ENCODE data around the gene UBAC2. TPM values are rescaled to one million over a fixed set of nuclear protein-coding genes. Genes with fewer than 3 reads are reported as not detected.

UBAC2 gene, protein sequence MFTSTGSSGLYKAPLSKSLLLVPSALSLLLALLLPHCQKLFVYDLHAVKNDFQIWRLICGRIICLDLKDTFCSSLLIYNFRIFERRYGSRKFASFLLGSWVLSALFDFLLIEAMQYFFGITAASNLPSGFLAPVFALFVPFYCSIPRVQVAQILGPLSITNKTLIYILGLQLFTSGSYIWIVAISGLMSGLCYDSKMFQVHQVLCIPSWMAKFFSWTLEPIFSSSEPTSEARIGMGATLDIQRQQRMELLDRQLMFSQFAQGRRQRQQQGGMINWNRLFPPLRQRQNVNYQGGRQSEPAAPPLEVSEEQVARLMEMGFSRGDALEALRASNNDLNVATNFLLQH
- 43.6 and 58.7 TPM in 2 replicates for total RNA-seq

GRCh38 chr13:99200432-99201167 lies at the start of gene UBAC2:
UBAC2 (plus strand) TSS chr13:99200854; CDS start chr13:99200909, 55 bp downstream.

GRCh38 chr13:99258210-99258860 lies 57.7 kb downstream of the UBAC2 start, which contains the start of gene GPR18:
GPR18 (minus strand) TSS chr13:99258379; CDS start chr13:99255872, 2,507 bp downstream.

DNA sequence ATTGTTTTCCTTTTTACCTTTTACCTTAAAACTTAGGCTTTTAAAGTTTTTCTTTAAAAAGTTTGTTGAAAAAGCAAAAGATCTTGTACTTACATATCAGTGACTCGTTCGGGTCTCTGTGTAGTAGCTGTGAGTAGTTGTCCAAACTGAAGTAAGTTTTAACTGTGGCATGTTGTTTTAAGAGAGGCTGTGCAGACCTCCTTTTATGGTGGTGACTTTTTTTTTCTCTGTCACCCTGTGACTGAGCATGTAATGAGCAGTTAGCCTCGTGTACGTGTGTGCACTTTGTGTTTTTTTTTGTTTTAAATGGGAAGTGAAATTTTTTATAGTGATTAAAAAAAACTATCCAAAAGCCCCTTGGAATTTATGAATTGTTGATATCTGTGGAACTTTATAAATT lies 106.6 kb downstream of the UBAC2 start, which contains the start of gene GPR183:
Gene GPR183 (minus strand): TSS at position 153 of the 400 bp plus-strand sequence. CDS start 11,254 bp downstream, outside the sequence.

Other genes with a start within 250 kb of the UBAC2 start
- 45.4 and 68.8 TPM in 2 replicates for gene DOCK9, start 222.8 kb upstream of the UBAC2 start, total RNA-seq
- gene GPR18, start 57.5 kb downstream of the UBAC2 start, total RNA-seq = not detected in 2 replicates
- not detected in 2 replicates for gene GPR183, start 106.5 kb downstream of the UBAC2 start, total RNA-seq

All from hair follicular keratinocyte (primary cell).